Activated naive CD8-positive, alpha-beta T cell treated with anti-CD3 and anti-CD28 coated beads, Interleukin-2, amount 10 ng/mL, durations not matched to agents 7 days and 5 days (primary cell): Measurements from ENCODE around the gene LTF. TPM values are rescaled to one million over a fixed set of nuclear protein-coding genes. Genes with fewer than 3 reads are reported as not detected.
"Not testable (repeated sequence)": the region's sequence is repeated elsewhere in the genome, so short reads cannot be mapped to it uniquely, and the experiment has no call there.

Experiments
- ATAC-seq: fragments of 150-1000 bp; cut with Tn5 transposase; one replicate; pipeline ENCODE4 v1.10.0; 2021; ENCODE audit warnings: low read depth, moderate library complexity
- POLR2A ChIA-PET: fragments of 350-600 bp; sonication (Branson Sonifier 250); formaldehyde crosslinking; loops from one replicate; lab custom pipeline; 2021; ENCODE audit warnings: antibody characterized with exemption; lab: Charles Lee
- DNase-seq: peaks from one replicate; pipeline ENCODE4 v3.0.0; 2021
- H3K27ac Mint-ChIP-seq: one replicate; pipeline ENCODE4 v1.8.0; 2022; ENCODE audit warnings: mild to moderate bottlenecking, mixed read lengths
- H3K27me3 Mint-ChIP-seq: one replicate; pipeline ENCODE4 v1.8.0; 2022; ENCODE audit warnings: mild to moderate bottlenecking, moderate library complexity, mixed read lengths
- H3K36me3 Mint-ChIP-seq: one replicate; pipeline ENCODE4 v1.8.0; 2021; ENCODE audit warnings: mild to moderate bottlenecking, mixed read lengths
- H3K4me1 Mint-ChIP-seq: one replicate; pipeline ENCODE4 v1.8.0; 2021; ENCODE audit warnings: mixed read lengths
- H3K4me3 Mint-ChIP-seq: one replicate; pipeline ENCODE4 v1.8.0; 2022; ENCODE audit warnings: mild to moderate bottlenecking, moderate library complexity, mixed read lengths
- H3K9me3 Mint-ChIP-seq: one replicate; pipeline ENCODE4 v1.8.0; 2021; ENCODE audit warnings: mixed read lengths
- total RNA-seq, 2 experiments: library from RNA; stranded (reverse); gene quantifications; one replicate each; pipeline ENCODE4 v1.2.3, GENCODE V29; 2021

The LTF gene
- total RNA-seq, 2 experiments from 2014 or later = not detected

DNA sequence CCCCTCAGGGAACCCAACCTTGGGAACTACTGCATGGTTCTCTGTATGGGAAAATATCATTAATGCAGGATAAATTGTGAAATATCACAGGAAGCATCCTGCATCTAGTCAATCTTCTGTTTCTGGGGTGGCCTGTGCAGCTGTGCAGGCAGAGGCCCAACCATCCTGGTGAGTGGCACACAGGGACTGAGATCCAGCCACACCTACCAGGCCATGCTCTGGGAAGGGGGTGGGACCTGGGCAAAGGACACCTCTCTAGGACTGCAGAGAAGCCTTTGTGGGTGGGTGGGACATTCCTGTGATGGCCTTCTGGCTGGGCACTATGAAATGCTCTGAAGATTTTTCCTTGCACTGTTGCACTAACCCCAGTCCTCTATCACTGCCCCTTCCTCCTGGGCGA, 30.9 kb downstream of the LTF start:
- POLR2A ChIA-PET = no interaction called here
- Mint-ChIP-seq H3K27ac (no peak overlapping the region), H3K4me3 (no peak overlapping the region), H3K9me3 (peaks cover 7% of the 10 kb centered on the region), H3K36me3 (peaks cover 4% of the 10 kb centered on the region), H3K27me3 (peaks cover 3% of the 10 kb centered on the region), H3K4me1 (peaks cover 15% of the 10 kb centered on the region)
- DNase-seq (no peak), ATAC-seq (no peak)

DNA sequence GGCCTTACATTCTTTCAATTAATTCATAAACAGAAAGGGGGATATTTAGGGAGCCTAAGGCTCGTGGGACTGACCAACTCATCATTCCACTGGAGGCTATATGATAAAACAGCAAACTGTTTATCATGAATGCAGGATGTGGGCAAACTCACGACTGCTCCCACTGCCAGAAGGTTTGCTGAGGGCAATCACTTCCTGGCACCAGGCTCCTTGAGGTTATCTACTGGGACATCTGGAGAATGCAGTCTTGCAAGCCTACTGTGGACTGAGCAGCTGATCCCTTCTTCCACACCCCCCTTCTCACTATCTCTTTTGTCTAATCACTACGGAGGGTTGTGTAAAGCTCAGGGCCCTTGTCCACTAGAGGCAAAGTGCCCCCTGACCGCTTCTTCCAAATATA, 31.6 kb downstream of the LTF start:
- H3K4me1 Mint-ChIP-seq = peaks cover 14% of the 10 kb centered on the region
- H3K9me3 Mint-ChIP-seq, DNase-seq, POLR2A ChIA-PET, H3K4me3 Mint-ChIP-seq, H3K36me3 Mint-ChIP-seq, ATAC-seq, H3K27me3 Mint-ChIP-seq, H3K27ac Mint-ChIP-seq: not testable (repeated sequence)

DNA sequence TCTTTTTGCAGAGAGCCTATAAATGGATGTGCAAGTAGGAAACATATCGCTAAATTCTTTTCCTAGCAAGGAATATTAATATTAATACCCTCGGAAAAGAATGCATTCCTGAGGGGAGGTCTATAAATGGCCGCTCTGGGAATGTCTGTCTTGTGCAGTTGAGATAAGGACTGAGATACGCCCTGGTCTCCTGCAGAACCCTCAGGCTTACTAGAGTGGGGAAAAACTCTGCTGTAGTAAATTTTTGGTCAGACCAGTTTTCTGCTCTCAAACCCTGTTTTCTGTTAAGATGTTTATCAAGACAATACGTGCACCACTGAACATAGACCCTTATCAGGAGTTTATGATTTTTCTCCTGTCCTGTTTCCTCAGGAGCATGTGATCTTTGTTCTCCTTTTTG, 32.8 kb downstream of the LTF start:
- ATAC-seq, DNase-seq, POLR2A ChIA-PET, H3K36me3 Mint-ChIP-seq, H3K4me3 Mint-ChIP-seq, H3K27ac Mint-ChIP-seq, H3K9me3 Mint-ChIP-seq, H3K27me3 Mint-ChIP-seq: not testable (repeated sequence)
- H3K4me1 Mint-ChIP-seq = peaks cover 23% of the 10 kb centered on the region

DNA sequence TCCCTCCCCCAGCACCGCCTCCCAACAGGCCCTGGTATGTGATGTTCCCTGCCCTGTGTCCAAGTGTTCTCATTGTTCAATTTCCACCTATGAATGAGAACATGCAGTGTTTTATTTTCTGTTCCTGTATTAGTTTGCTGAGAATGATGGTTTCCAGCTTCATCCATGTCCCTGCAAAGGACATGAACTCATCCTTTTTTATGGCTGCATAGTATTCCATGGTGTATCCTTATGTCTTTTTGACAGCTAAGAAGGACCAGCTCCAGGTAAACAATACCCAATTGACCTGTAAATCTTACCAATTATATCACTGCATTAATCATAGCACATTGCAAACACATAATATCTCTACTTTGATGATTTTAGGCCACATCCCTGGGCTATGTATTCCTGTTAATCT, 33.8 kb downstream of the LTF start:
- DNase-seq, H3K4me3 Mint-ChIP-seq, H3K27ac Mint-ChIP-seq, H3K9me3 Mint-ChIP-seq, ATAC-seq, POLR2A ChIA-PET, H3K27me3 Mint-ChIP-seq, H3K36me3 Mint-ChIP-seq: not testable (repeated sequence)
- H3K4me1 Mint-ChIP-seq = peaks cover 32% of the 10 kb centered on the region

DNA sequence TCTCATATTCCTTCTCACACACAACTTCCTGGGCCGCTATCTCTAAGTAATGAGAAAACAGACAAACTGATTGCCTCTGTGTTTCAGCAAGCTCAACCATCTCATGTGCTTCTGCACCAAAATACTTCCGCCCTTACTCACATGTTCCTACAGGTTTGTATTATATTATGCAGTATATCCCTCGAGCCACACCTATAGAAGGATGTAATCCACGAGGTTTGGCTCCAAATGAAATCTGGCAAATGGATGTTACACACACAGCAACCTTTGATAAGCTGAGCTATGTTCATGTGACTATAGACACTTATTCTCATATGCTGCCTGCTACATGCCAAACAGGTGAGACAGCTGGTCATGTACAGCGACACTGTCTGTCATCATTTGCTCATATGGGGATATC, 35.0 kb downstream of the LTF start:
- POLR2A ChIA-PET = no interaction called here
- ATAC-seq (no peak), DNase-seq (no peak)
- H3K9me3 Mint-ChIP-seq = peaks cover 7% of the 10 kb centered on the region
- H3K4me1 Mint-ChIP-seq = peaks cover 25% of the 10 kb centered on the region
- H3K4me3 Mint-ChIP-seq = no peak overlapping the region
- no peak overlapping the region for H3K27ac Mint-ChIP-seq
- H3K36me3 Mint-ChIP-seq = peaks cover 4% of the 10 kb centered on the region
- peaks cover 3% of the 10 kb centered on the region for H3K27me3 Mint-ChIP-seq

DNA sequence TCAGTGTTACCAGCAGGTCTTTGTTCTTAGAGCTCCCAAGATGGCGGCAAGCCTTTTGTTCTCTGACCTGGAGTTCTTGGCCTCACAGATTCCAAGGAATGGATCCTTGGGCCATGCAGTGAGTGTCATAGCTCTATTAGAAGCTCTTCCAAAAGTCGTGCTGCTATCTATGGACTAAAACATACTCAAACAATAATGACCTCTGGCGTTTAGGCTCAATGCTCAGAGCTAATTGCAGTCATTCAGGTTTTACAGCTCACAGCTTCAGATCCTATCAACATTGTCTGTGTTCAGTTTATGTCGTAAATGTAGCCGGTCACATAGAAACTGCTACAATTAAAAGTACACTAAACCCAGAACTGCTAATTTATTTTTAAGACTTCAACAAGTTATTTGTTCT, 35.5 kb downstream of the LTF start:
- ATAC-seq (no peak), DNase-seq (no peak)
- Mint-ChIP-seq H3K9me3 (peaks cover 7% of the 10 kb centered on the region), H3K27me3 (peaks cover 3% of the 10 kb centered on the region), H3K27ac (no peak overlapping the region), H3K36me3 (peaks cover 4% of the 10 kb centered on the region), H3K4me1 (peaks cover 25% of the 10 kb centered on the region), H3K4me3 (no peak overlapping the region)
- POLR2A ChIA-PET = no interaction called here

DNA sequence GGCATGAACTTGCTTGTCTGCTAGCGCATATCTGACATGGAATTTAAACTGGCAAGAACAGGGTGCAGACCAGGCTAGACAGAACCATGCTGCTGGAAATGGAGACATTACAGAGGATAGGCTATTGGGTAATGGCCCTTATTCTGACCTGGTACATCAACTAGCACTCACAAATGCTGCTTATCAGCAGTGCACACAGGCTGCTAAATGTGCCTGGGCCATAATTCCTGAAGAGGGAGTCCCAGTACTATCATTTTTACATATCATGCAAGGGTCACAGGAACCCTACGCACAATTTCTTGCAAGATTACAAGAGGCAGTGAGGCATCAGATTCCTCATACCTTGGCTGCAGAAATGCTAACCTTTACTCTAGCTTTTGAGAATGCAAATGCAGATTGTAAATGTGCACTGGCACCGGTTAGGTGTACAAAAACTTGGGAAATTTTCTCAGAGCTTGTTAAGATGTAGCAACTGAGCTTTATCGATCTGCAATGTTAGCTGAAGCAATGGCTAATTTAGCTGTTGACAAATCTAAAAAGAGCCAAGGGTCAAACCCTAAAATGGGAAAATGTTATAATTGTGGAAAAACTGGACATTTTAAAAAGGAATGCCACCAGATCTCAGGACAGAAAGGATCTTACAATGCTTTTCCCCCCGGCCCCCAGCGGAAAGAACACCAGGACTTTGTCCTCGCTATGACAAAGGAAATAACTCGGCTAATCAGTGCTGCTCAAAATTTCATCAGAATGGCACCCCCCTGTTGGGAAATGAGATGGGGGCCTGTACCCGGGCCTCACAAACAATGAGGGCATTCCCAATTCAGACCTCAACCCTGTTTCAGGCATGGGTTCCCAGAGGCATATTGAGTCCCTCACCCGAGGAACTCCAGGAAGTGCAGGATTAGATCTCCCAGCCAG, 36.5 kb downstream of the LTF start:
- peaks cover 19% of the 10 kb centered on the region for H3K4me1 Mint-ChIP-seq
- no peak for ATAC-seq
- POLR2A ChIA-PET = no interaction called here
- H3K36me3 Mint-ChIP-seq = peaks cover 4% of the 10 kb centered on the region
- H3K27ac Mint-ChIP-seq = no peak overlapping the region
- DNase-seq = no peak
- H3K9me3 Mint-ChIP-seq = peaks cover 6% of the 10 kb centered on the region
- peaks cover 3% of the 10 kb centered on the region for H3K27me3 Mint-ChIP-seq
- no peak overlapping the region for H3K4me3 Mint-ChIP-seq

DNA sequence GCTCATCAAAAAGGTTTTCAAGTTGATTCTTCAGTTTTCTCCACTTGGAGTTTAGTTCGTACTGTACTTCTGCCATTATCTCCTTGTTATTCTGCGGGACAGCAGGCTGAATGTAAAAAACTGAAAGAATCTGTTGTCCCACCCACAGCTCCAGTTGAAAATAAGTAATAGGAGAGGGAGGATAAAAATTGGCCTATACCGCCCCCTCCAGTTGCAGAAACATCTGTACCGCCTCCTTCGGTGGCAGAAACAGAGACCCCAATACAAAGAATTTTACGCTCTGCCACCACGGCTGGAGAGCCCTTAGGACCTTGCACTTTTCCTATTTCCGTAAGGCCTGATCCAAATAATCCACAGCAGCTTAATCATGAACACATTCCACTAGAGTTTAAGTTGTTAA, 37.3 kb downstream of the LTF start:
- not testable (repeated sequence) for ATAC-seq, H3K27ac Mint-ChIP-seq, H3K9me3 Mint-ChIP-seq, H3K4me3 Mint-ChIP-seq, H3K36me3 Mint-ChIP-seq, H3K27me3 Mint-ChIP-seq, DNase-seq
- POLR2A ChIA-PET = interaction anchor here (1.3 kb wide), 1 partner anchor 20 kb away, joined by 3 read pairs; the partner anchor contains the start of genes CCR5AS and CCRL2
- peaks cover 18% of the 10 kb centered on the region for H3K4me1 Mint-ChIP-seq

DNA sequence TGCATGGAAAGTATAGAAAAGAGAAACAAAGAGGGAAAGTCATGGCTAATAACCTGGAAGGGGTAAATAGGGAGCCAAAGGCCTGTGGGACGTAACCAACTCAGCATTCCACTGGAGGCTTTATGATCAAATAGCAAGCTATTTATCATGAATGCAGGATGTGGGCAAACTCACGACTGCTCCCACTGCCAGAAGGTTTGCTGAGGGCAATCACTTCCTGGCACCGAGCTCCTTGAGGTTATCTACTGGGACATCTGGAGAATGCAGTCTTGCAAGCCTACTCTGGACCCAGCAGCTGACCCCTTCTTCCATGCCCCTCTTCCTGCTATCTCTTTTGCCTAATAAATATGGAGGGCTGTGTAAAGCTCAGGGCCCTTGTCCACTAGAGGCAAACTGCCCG, 38.2 kb downstream of the LTF start:
- not testable (repeated sequence) for ATAC-seq, H3K27me3 Mint-ChIP-seq, H3K36me3 Mint-ChIP-seq, H3K4me3 Mint-ChIP-seq, H3K9me3 Mint-ChIP-seq, H3K27ac Mint-ChIP-seq, DNase-seq
- POLR2A ChIA-PET = interaction anchor here (1.2 to 1.3 kb wide), 3 partner anchors 19 to 54 kb away, joined by 3 to 5 read pairs (median 3); partner anchors contain the start of genes CCR5AS and CCRL2
- H3K4me1 Mint-ChIP-seq = peaks cover 18% of the 10 kb centered on the region

DNA sequence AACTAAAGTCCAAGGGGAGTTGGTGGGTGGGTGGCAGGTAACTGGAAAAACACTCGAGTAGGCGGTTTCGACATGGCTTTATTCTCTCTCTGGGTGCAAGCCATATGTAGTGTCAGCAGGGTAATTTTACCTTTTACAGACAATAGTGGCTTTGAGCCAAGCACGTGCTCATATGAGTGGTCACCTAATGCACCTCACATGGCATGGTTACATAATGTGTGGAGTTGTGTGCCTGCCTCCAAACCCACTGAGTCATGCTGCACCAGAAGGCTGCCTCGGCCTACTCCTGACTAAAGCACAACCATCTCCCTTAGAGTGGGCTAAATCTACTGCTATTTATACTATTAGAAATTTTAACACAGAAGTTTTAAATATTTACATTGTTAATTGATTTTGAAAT, 41.1 kb downstream of the LTF start:
- H3K9me3 Mint-ChIP-seq = no peaks in the 10 kb centered on the region
- no peaks in the 10 kb centered on the region for H3K36me3 Mint-ChIP-seq
- DNase-seq (no peak), ATAC-seq (no peak)
- POLR2A ChIA-PET = interaction anchor here (1.0 to 1.3 kb wide), 2 partner anchors 14 to 16 kb away, joined by 3 read pairs; partner anchors contain the start of genes CCR5AS and CCRL2
- no peaks in the 10 kb centered on the region for H3K27me3 Mint-ChIP-seq
- H3K4me3 Mint-ChIP-seq = no peak overlapping the region
- H3K27ac Mint-ChIP-seq = no peak overlapping the region
- peaks cover 18% of the 10 kb centered on the region for H3K4me1 Mint-ChIP-seq

DNA sequence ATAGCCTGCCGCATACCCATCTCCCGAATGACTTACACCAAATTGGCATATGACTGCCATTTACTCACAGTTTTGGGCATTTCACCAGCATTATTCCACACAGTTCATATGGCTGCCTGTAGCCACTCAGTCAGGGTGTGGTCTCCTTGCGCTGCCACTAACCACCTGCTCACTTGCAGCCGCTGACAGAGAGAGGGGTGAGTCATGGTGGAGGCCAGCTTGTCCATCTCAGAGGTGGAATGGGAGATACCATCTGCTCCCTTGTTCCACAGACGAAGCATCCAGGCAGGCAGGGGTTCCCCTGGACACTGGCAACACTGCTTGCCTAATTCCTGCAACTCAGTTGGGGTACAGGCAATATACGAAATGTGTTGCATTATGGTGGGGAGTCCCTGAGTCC, 42.1 kb downstream of the LTF start:
- ATAC-seq = no peak
- POLR2A ChIA-PET = no interaction called here
- Mint-ChIP-seq H3K36me3 (no peaks in the 10 kb centered on the region), H3K4me1 (peaks cover 17% of the 10 kb centered on the region), H3K27me3 (no peaks in the 10 kb centered on the region), H3K9me3 (no peaks in the 10 kb centered on the region), H3K4me3 (no peak overlapping the region), H3K27ac (no peak overlapping the region)
- no peak for DNase-seq

DNA sequence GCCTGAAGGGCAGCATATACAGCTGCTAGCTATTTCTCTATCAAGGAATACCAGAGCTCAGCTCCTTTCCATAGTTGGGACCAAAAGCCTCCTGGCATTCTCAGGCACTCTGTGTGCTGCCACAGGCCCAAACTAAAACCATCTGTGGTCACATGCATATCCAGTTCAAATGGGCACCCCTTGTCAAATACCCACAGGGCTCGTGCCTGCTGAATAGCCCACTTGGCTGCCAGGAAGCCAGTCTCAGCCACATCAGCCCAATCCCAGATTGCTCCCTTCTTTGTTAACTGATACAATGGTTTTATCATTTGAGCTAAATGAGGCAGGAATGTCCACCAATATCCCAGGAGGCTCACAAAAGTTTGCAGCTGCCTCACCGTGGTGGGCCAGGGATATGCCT, 43.8 kb downstream of the LTF start:
- no peaks in the 10 kb centered on the region for H3K27me3 Mint-ChIP-seq
- peaks cover 10% of the 10 kb centered on the region for H3K4me1 Mint-ChIP-seq
- no peaks in the 10 kb centered on the region for H3K36me3 Mint-ChIP-seq
- POLR2A ChIA-PET = no interaction called here
- H3K4me3 Mint-ChIP-seq = no peak overlapping the region
- no peak overlapping the region for H3K27ac Mint-ChIP-seq
- no peak for DNase-seq
- no peak for ATAC-seq
- H3K9me3 Mint-ChIP-seq = no peaks in the 10 kb centered on the region

DNA sequence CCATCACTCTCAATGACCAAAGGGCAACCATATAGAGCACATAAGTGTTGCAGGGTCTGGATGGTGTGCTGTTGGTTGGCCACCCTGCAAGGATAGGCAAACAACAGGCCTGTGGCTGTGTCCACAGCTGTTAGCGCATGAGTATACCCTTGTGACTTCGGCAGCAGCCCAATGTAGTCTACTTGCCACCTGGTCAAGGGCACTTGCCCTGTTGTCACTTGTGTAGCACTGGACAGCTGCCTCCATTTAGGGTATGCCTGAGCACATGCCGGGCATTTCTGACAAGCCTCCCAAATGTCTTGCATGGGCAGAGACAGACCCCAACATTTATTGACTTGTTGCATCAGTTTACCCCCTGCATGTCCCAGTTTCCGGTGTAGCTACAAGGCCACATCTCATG, 44.9 kb downstream of the LTF start:
- ATAC-seq (no peak), DNase-seq (no peak)
- no peaks in the 10 kb centered on the region for H3K27me3 Mint-ChIP-seq
- POLR2A ChIA-PET = no interaction called here
- no peaks in the 10 kb centered on the region for H3K36me3 Mint-ChIP-seq
- H3K27ac Mint-ChIP-seq = no peak overlapping the region
- H3K4me1 Mint-ChIP-seq = peaks cover 14% of the 10 kb centered on the region
- no peaks in the 10 kb centered on the region for H3K9me3 Mint-ChIP-seq
- H3K4me3 Mint-ChIP-seq = no peak overlapping the region
